ENCODE data around the gene GARNL3. TPM values are rescaled to one million over a fixed set of nuclear protein-coding genes. Genes with fewer than 3 reads are reported as not detected.

GARNL3 gene
- total RNA-seq, 4 donors from 2014 or later: 8.9 to 17.9 (median 12.2) TPM

DNA sequence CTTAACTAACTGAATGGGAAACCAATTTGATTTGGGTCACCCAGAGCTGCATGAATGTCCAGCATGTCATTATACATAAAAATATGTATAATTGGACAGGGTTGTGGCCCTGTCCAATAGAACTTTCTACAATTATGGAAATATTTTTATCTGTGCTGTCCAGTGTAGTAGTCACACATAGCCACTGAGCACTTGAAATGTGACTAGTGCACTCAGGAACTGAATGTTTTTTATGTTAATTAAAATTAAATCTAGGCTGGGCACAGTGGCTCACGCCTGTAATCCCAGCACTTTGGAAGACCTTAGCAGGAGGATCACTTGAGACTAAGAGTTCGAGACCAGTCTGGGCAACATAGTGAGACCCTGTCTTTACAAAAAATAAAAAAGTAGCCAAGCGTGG lies 18.6 kb downstream of the GARNL3 start:
- Histone ChIP-seq H3K9me3 (no peaks in the 10 kb centered on the region), H3K27ac (replicated peaks in 1 of 4) (no peak overlapping the region), H3K36me3 (no peaks in the 10 kb centered on the region), H3K4me3 (no peak overlapping the region), H3K27me3 (no peaks in the 10 kb centered on the region), H3K4me1 (peaks cover 5 to 16% (median 9%) of the 10 kb centered on the region in 4 donors)
- intact Hi-C loops (cut with DNase I): no loop called here
- no peak for DNase-seq (ENCODE audit: extremely low spot score)
- WGBS: 96% methylated on average over 3 of the region's 3 CpGs
- TF ChIP-seq, protein P1, sequence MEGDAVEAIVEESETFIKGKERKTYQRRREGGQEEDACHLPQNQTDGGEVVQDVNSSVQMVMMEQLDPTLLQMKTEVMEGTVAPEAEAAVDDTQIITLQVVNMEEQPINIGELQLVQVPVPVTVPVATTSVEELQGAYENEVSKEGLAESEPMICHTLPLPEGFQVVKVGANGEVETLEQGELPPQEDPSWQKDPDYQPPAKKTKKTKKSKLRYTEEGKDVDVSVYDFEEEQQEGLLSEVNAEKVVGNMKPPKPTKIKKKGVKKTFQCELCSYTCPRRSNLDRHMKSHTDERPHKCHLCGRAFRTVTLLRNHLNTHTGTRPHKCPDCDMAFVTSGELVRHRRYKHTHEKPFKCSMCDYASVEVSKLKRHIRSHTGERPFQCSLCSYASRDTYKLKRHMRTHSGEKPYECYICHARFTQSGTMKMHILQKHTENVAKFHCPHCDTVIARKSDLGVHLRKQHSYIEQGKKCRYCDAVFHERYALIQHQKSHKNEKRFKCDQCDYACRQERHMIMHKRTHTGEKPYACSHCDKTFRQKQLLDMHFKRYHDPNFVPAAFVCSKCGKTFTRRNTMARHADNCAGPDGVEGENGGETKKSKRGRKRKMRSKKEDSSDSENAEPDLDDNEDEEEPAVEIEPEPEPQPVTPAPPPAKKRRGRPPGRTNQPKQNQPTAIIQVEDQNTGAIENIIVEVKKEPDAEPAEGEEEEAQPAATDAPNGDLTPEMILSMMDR (IDR thresholded peaks at IDR 0.05): no peak
- no peak for TF ChIP-seq POLR2A (IDR thresholded peaks at IDR 0.05; ENCODE audit: low read depth)
- no peak for TF ChIP-seq EP300 (IDR thresholded peaks at IDR 0.05)
- TF ChIP-seq POLR2AphosphoS5 (IDR thresholded peaks at IDR 0.05): no peak

DNA sequence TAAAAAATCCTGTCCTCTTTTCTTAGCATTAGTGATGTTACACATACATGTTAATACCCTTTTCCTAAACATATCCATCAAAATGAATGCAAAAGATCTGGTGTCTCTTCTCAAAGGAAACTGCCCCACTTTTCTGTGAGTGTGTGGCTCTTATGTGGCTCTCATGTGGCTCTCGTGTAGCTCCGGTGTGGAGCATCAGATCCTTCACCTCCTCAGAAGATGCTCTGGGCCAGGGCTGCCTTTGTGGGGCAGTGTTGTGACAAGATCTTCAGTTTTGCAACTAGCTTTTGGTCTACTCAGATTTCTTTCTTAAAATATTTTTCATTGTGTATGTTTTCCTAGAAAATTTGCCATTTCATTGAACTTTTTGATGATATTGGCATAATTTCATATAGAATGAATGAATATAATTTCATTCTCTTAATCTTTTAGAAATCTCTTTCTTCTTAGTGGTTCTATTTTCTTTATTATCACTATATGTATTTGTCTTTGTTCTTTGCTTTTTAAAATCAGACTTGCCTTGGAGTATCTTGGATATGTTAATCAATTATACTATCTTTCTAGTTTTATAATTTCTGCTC lies 19.4 kb downstream of the GARNL3 start:
- peaks cover 5 to 16% (median 9%) of the 10 kb centered on the region in 4 donors for H3K4me1 ChIP-seq
- no peak for DNase-seq (ENCODE audit: extremely low spot score)
- no peaks in the 10 kb centered on the region for H3K27me3 ChIP-seq
- H3K36me3 ChIP-seq: no peaks in the 10 kb centered on the region
- no peaks in the 10 kb centered on the region for H3K9me3 ChIP-seq
- TF ChIP-seq POLR2AphosphoS5 (IDR thresholded peaks at IDR 0.05) (no peak), EP300 (IDR thresholded peaks at IDR 0.05) (no peak), POLR2A (IDR thresholded peaks at IDR 0.05; ENCODE audit: low read depth) (no peak)
- TF ChIP-seq, protein P1 (IDR thresholded peaks at IDR 0.05): peak in 1 of 3 experiments; percentile 18
- 45% methylated on average over 2 of the region's 2 CpGs for WGBS
- H3K4me3 ChIP-seq: no peak overlapping the region
- intact Hi-C loops (cut with DNase I): no loop called here
- no peak overlapping the region for H3K27ac ChIP-seq (replicated peaks in 1 of 4)

DNA sequence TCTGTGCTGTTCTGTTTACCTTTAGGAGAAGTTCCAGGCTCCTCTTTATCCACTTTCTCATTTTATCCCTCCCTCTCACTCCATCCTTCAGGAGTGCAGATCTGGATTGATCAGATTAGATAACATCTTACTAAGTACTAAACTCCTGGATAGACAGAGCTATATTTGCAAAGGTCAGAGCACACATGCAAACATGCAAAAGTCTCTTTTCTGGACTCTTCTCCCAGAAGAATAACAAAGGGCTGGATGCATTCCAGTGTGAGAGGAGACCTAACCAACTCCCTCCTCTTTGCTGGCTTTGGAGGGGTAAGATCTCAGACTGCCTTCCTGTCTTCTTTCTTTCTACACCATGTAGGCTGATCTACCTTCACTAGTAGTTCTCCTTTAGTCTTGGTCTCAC lies 21.4 kb downstream of the GARNL3 start:
- peaks cover 5 to 9% (median 6%) of the 10 kb centered on the region in 4 donors for H3K4me1 ChIP-seq
- H3K4me3 ChIP-seq: no peak overlapping the region
- no peaks in the 10 kb centered on the region for H3K36me3 ChIP-seq
- H3K27me3 ChIP-seq: no peaks in the 10 kb centered on the region
- H3K9me3 ChIP-seq: no peaks in the 10 kb centered on the region
- no peak for DNase-seq (ENCODE audit: extremely low spot score)
- H3K27ac ChIP-seq (replicated peaks in 1 of 4): no peak overlapping the region
- intact Hi-C loops (cut with DNase I): no loop called here
- TF ChIP-seq, protein P1 (IDR thresholded peaks at IDR 0.05): no peak
- TF ChIP-seq EP300 (IDR thresholded peaks at IDR 0.05) (no peak), POLR2A (IDR thresholded peaks at IDR 0.05; ENCODE audit: low read depth) (no peak), POLR2AphosphoS5 (IDR thresholded peaks at IDR 0.05) (no peak)

DNA sequence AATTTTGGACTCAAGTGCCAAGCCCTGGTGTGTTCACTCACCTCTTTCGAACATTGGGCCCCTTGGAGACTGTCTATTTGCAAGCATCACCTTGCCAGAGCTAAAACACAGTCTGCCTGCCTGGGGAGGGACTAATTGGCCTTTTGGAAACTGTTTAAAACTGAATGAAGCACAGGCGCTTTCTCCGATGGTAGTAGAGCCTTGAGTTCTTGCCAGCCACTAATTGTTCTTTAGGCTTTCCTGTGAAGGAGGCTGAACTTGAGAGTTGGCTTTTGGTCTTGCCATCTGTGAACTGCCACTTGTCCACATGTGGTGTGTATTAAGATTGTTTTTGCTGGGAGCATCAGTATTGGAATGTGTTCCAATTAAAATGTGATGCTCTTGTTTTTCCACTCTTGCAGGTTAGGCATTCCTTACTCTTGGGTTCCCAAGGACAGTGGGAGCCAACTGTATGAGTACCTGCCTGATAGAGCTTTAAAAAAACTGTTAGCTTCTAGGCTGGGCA lies 26.0 kb downstream of the GARNL3 start:
- 77% methylated on average over 3 of the region's 3 CpGs for WGBS
- H3K27me3 ChIP-seq: no peaks in the 10 kb centered on the region
- intact Hi-C loops (cut with DNase I): no loop called here
- H3K27ac ChIP-seq (replicated peaks in 1 of 4): no peak overlapping the region
- peak; percentile 68 for DNase-seq (ENCODE audit: extremely low spot score)
- TF ChIP-seq EP300 (IDR thresholded peaks at IDR 0.05) (no peak), POLR2AphosphoS5 (IDR thresholded peaks at IDR 0.05) (no peak), POLR2A (IDR thresholded peaks at IDR 0.05; ENCODE audit: low read depth) (no peak)
- TF ChIP-seq, protein P1 (IDR thresholded peaks at IDR 0.05): no peak
- H3K36me3 ChIP-seq: peaks cover 0 to 7% (median 2%) of the 10 kb centered on the region in 4 donors
- peaks cover 5 to 12% (median 7%) of the 10 kb centered on the region in 4 donors for H3K4me1 ChIP-seq
- H3K9me3 ChIP-seq: no peaks in the 10 kb centered on the region
- H3K4me3 ChIP-seq: no peak overlapping the region
